HK-2 (cell line): Measurements from ENCODE around the gene C12orf60.

Experiments
- DNase-seq: peaks from one replicate; pipeline ENCODE4 v3.0.0-alpha.2; 2018; ENCODE audit not compliant: unreplicated experiment

The C12orf60 gene

GRCh38 chr12:14873440-14874185, 70.1 kb downstream of the C12orf60 start:
- no peak for DNase-seq
